ENCODE measurements around the gene PNPLA7. TPM values are rescaled to one million over a fixed set of nuclear protein-coding genes. Genes with fewer than 3 reads are reported as not detected.

Gene PNPLA7
- total RNA-seq, 1 experiment from 2014 or later = 0.21 TPM

DNA sequence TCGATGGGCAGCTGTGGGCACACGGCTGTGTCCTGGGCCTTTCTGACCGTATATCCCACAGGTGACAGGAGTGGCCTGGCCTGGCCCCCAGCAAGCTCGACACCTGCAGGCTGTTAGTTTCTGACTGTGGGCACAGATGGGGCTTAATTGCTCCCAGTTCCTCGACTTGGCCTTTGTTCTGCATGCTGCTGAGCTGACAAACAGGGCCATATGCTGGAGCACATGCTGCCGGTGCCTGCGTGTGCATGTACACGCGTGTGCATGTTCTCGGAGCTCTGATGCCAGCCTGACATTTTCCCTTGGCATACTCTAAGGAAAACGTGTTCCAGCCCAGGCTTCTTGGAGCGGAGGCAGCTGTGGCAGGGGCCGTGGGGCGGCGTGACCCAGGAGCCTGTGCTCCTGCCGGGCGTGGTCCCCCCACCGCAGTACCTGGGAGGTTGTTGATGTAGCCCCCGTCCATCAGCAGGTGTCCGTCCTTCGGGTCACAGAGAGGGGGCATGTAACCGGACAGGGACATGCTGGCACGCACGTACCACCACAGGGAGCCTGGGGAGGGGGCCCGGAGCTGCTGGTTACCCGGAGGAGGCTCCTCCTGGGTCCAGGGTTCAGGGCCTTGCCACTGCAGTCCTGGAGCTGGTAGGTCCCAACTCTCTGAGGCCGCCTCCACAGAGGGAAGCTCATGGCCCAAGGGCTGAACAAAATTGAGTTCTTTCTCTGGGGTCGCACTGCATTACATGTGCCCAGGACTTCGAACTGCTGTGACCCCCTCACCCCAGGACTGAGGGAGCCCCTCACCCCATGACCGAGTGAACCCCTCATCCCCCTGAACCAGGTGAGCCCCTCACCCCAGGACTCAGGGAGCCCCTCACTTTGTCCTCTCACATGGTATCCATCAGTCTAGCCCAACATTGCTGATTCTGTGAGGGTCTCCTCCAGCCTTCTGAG is 86.9 kb downstream of the PNPLA7 start:
- DNase-seq (ENCODE audit: low read depth) = no peak

DNA sequence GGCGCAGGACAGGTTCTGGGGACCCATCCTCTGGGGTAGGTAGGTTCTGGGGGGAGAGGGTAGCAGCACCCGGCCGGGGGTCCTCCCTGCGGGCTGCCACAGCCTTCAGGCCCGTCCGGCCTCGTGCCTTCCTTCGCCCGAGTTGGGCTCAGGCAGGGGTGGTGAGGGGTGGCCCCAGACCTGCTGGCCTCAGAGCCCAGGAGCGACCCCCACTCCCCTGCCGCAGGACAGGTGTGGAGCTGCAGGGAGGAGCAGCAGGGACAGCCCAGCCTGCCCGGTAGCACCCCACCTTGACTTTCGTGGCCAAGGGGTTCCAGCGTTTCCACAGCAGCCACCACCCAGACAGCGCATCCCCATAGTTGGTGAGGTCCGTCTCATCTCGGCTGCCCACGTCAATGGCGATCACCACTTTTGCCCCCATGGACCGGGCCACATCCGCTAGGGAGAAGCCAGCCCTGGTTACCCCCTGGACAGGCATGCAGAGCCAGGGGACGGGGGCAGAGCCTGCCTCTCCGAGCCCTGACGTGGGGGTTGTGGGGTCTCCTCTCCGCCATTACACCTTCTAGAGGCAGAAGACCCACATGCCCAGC is 87.7 kb downstream of the PNPLA7 start:
- no peak for DNase-seq (ENCODE audit: low read depth)

DNA sequence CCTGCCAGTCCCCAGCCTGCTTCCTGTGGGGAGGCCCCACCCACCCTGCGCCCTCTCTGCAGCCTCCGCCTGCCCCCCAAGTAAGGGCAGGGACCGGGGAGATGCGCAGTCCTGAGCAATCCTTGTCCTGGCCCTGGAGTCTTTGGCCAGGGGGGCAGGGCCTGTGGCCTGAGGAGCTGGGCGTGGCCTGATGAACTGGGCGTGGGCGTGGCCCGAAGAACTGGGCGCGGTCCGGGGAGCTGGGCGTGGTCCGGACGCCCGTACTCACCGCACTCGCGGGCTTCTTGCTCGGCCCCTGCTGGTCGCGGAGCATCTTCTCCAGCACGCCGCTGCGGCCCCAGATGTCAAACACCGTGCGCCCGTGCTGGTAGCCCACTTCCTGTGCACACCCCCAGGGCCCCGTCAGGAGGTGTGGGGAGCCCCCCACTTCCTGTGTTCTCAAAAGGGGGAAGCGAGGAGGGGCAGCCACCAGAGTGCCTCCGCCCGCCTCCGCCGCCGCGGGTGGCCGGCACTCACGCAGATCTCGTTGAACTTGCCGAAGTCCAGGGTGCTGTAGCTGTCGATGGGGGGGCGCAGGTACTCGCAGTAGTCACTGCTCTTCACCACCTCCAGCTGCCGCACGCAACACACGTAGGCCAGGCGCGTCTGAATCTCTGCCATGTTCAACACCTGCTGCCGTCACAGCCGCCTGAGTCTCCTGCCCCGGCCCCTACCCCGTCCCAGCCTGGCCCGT is 88.4 kb downstream of the PNPLA7 start:
- no peak for DNase-seq (ENCODE audit: low read depth)

DNA sequence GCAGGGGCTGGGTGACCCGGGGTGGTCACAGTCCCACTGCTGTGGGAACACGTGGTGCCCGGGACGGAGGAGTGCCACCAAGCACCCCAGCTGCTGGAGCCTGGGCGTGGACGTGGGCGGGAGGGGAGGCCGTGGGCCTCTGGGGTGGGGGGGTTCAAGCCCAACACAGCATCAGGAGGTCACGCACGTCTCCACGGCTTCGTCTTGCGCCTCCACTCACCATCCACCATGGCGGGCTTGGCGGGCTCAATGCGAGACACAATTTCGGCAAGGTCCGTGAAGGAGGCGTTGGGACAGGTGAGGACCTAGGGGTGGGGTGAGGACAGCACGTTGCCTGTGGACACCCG is 88.9 kb downstream of the PNPLA7 start:
- no peak for DNase-seq (ENCODE audit: low read depth)

DNA sequence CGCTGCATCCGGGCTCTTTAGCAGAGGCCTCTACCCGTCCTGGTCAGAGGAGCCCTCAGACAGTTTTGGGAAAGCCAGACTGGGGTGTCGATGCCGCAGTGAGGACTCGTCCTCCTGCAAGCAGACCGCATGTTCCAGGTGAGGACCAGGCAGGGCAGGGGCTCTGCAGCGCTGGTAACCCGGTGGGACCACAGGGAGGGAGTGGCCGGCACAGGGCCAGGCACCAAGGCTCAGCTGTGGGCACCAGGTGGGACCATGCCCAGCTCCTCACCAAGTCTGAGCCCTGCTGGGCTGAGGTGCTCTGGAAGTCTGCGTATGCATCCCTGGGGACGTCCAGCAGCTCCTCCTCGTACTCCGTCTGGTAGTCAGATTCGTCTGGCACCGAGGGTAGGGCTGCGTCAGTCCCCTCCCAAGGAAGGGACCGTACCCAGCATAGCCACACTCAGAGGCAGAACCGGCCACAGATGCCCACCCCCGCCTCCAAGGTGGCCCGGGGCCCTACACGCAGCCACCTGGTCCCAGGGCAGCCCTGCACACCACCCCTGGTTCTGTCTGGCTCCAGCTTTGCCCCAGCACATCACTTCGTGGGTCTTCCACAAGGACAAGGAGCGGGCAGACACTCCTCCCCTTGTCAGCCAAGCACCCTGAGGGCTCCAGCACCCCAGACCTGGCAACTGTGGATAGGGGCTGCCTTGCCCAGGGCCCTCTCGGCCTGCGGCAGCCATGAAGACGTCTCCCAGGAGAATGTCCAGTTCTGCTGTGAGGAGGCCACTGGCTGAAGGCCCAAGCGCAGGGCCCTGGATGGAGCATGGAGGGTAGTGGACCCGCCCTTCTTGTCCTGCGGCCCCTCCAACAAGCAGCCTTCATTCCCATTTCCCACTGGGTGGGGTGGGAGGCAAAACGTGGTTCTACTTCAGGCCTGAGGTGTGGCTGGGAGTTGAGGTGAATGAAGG is 89.6 kb downstream of the PNPLA7 start:
- no peak for DNase-seq (ENCODE audit: low read depth)

DNA sequence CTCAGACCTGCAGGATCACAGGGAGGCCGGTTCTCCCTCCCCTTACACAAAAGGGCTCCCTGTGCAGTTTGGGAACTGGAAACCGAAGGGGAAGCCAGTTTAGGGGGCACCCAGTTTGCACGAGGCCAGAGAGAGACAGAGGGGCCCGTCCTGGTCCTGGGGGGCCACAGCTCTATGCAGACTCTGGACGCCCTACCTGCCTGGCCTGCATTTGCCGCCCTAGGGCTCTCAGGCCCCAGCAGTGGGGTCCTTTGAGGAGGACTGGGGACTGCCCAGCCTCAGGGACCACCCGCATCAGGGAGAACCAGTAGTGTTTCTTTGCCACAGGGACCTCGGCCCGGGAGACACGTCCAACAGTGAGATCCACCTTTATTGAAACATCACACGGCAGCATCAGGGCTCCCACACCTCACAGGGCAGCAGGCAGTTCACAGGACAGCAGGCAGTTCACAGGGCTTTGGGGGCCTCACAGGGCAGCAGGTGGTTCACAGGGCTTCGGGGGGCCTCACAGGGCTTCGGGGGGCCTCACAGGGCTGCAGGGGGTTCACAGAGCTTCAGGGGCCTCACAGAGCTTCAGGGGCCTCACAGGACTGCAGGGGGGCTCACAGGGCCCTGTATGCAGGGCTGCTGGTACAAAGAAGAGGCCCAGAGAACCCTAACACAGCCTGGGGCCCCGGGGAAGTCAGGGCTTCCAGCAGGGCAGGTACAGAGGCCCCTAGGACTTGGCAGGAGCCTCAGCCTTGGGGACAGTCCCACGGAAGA is 90.4 kb downstream of the PNPLA7 start:
- no peak for DNase-seq (ENCODE audit: low read depth)

DNA sequence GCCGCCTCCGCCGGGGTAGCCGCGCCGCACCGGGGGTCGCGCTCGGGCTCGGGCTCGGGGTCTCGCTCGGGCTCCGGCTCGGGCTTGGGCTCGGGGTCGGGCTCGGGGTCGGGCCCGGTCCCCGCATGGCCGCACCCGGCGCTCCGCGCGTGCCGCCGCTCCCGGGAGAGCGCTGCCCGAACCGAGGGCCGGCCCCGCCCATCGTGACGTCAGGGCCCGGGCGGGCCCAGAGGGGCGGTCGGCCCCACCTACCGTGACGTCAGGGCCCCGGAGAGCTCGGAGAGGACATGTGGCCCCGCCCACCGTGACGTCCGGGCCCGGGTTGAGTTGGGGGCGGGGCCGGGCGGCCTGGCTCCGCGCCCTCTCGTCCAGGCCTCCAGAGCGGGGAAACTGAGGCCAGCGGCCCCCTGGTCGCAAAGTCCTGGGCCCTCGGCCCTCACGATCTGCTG is 91.0 kb downstream of the PNPLA7 start, which contains the start of gene NSMF:
NSMF (minus strand) TSS at position 183 of the 449 bp plus-strand sequence. CDS start 232 bp downstream, outside the sequence.
- peak; percentile 78 for DNase-seq (ENCODE audit: low read depth)

DNA sequence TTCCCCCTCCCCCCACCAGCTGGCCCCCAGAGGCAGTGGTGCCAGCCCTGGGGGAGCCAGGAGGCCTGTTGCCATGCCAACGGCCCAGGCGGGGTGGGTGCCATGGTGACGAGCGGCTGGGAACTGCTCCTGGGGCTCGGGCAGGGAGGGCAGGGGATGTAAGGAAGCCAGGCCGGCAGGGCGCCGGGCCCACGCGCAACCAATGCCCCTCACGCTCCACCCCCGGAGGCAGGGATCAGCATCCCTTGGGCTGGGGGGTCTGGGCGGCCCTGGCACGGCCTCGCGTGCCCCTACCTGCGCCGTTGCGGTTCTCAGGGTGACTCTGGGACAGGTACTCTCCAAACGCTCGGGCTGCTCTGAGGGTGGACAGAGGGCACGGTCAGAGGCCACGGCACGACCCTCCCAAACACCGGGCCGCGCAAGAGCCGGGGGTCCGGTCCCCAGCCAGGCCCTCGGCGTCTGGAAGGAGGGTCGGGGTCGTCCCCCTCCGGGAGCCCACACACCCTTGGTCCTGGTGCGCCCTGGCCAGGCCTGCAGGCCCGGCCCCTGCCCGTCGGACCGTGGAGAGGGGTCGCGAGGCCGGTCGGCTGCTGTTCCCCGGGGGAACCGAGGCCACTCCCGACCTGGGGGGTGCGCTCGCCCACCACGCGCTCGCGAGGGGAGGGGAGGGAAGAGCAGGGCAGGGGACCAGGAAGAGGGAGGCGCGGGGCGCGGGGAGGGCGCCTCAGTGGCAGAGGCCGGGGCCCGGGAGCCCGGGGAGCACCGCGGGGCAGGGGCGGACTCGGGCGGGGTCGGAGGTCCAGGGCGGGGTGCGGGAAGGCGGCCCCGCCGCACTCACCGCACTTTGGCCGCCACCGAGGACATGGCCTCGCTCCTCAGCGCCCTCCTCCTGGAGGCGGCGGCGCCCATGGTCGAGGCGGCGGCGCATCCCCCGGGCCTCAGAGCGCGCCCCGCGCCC is 91.7 kb downstream of the PNPLA7 start:
- DNase-seq (ENCODE audit: low read depth) = no peak

DNA sequence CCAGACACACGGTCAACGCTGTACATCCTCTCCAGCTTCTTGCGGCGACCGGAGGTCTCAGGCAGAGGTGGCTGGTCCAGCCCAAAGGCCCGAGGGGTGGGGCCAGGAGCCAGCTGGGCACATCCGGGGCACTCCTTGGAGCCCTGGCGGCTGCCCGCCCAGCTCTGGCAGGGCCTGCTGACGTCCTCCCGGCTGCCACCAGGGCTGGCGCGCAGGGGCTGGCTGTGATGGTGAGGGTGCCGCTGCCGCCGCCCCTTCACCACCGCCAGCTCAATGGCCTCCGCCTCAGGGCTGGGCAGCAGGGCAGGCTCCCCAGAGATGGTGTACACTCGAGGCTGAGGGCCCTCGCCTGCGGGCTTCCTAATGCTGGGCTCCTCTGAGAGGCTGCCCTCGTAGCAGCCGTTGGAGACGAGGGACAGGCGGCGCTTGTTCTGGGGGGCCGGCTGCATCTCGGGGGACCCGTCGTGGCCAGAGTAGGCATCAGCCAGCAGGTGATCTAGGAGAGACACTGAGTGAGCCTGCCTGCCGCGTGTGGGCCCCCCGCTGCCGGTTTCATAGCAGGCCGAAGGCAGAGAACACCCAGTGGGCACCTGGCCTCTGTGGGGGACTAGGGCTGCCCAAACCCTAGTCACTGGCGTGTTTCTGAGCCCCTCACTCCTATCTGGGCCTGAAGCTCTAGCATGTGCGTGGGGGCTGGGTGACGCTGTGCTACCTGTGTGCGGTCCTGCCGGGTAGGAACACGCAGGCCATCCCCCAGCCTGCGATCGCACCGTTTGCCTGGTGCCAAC is 92.6 kb downstream of the PNPLA7 start:
- no peak for DNase-seq (ENCODE audit: low read depth)

DNA sequence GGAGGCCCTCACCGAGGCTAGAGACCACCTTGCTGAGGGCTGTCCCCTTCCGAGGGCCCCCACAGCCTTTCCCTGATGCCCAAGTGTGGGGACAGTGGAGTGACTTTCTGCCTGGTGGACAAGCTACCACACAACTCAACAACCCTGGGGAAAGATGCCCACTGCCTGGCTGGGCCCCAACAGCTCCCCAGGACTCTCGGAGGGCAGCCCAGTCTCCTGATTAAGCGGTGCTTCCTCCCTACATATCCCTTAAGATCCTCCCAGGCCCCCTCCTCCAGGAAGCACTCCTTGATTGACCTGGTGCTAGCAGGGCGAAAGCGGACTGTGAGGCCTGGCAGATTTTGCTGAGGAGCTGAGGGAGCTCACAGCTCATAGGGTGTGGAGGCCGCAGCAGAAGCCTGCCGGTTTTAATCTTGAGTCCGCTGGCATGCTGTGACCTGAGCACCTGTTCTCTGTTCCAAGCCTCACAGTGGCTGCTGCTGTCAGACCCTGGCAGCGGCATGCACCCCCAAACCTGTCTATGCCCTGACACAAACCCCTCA is 93.3 kb downstream of the PNPLA7 start:
- no peak for DNase-seq (ENCODE audit: low read depth)

DNA sequence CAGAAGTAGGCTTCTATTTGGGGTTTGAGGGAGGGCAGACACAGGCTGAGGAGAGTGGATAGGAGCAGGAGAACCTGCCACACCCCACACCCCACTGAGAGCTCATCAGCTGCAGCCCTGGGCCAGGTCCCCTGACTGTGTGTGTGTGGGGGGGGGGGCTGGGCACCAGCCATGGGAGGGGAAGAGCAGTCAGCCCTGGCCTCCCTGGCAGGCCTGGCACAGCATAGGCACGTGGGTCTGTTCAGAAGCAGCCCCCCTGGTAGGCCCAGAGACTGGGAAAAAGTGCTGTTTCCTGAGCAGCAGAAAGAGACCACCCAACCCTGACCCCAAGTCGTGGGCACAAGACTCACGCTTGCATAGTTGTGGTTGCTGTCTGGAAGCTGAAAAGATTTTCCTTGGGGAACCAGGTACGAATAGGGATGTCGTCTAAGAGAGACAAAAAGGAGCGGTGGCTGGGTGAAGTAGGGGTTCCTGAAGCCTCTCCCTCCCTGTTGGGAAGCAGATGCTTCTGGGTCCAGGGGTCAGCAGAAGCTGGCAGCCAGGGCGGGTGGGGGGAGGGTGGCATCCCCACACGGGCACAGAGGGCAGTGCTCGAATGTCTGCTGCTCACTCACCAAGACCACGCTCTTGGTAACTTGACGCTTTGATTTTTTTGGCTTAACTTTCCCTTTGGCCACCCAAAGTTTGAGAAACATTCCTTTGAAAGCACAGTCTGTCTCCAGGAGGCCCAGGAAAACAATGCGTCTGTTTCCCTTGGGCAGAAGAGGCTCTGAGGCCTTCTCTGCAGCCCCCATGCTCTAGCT is 93.9 kb downstream of the PNPLA7 start:
- no peak for DNase-seq (ENCODE audit: low read depth)

DNA sequence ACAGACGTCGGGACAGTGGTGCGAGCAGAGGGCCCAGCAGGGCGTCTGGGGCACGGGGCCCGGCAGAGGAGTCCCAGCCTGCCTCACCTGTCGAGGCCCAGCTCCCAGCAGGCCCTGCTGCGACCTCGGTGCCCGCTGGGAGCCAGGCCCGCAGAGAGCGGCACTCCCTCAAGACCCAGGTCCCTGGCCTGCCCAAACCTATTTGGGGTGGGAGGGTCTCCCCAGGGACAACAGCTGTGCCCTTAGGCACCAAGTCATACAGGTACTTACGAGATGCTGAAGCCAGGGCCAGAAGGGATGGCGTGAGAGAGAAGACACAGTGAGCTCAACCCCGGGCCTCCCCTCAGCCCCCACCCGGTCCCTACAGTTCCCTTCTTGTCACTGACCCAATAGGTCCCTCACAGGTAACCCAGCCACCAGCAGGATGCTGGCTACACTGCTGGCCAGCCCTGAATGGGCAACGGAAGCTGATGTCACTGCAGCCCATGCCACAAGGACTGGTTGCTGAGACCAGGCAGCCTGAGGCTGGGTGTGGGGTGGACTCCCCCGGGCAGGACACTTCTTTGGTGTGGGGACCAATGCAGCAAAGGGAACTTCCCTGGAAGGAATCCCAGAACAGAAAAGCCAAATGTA is 94.7 kb downstream of the PNPLA7 start:
- no peak for DNase-seq (ENCODE audit: low read depth)

DNA sequence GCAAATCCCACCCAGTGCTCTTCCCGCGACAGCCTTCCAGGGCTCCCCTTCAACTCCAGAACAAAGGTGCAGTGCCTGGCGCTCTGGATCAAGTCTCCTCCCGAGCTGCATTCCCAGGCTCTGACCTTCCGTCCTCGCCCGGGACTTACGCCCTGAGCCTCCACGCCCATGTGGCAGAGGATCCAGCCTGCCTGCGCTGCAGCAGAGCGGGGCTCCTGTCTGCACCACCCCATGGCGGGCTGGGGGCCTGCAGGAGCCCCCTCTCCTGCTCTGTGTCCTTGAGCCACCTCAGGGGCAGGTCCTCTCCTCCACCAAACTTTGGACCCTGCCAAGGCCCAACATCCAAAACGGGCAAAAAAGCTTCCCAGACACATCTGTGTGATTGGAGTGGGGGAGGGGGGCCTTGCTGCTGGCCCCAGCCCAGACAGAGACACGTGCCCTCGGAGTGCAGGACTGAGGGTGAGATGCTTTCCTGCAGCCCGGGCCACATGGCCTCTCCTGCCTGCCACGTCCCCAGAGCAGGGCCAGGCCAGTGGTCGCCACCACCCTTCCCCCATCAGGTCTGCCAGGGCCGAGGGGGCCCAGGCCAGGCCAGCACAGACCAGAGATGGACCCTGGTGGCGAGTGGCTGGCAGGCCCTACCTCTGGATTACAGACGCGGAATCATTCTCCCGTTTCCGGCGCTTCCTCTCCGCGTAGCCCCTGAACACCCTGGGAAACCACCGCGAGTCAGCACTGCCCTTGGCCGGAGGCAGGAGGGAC is 95.4 kb downstream of the PNPLA7 start:
- no peak for DNase-seq (ENCODE audit: low read depth)

DNA sequence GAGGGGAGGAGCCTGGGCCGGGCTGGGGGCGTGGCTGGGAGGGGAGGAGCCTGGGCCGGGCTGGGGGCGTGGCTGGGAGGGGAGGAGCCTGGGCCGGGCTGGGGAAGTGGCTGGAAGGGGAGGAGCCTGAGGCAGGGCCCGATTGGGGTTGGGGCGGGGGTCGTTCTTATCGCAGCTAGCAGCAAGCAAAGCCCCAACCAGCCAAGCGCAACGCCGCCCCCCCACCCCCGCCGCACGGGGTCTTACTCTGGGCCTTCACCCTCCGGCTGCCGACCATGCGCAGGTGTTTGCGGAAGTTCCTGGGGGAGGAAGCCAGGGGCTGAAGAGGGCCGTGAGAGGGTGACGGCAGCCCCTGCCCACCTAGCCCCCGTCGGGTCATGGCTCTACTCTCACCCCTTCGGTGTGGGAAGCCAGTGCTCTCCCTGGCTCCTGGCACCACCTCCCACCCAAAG is 96.0 kb downstream of the PNPLA7 start:
- no peak for DNase-seq (ENCODE audit: low read depth)

DNA sequence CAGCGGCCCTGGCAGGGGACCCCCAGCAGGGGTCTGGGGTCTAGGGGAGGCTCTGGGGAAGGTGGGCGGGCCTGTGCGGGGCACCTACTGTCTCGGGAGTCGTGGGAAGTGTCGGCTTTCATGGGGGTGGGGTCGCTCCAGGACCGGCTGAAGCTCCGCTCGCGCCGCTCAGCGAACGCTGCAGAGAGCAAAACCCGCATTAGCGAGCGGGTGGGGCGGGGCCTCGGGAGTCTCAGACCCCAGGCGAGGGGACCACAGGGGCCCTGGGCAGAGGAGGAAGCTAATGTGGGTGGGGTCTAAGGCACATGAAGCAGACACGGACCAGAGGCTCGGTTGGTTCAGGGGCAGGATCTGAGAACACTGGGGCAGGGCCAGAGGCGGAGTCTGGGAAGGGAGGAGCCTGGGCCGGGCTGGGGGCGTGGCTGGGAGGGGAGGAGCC is 96.5 kb downstream of the PNPLA7 start:
- DNase-seq (ENCODE audit: low read depth) = no peak
